ENCODE results near the gene KRTAP10-4.
"Not testable (repeated sequence)": the region's sequence is repeated elsewhere in the genome, so short reads cannot be mapped to it uniquely, and the experiment has no call there.

The KRTAP10-4 gene

GRCh38 chr21:44598061-44598460 is 24.5 kb downstream of the KRTAP10-4 start:
- no peak for DNase-seq (ENCODE audit: low read depth in 2 of 2)

- DNase-seq (ENCODE audit: low read depth in 2 of 2), result no peak
Measured at GRCh38 chr21:44599264-44600029, 25.9 kb downstream of the KRTAP10-4 start.

- DNase-seq (ENCODE audit: low read depth in 2 of 2), result not testable (repeated sequence)
Measured at GRCh38 chr21:44600118-44600978, 26.8 kb downstream of the KRTAP10-4 start, which contains the start of gene KRTAP10-7. TSS of gene KRTAP10-7 (plus strand) at chr21:44600597. CDS start at chr21:44600622, 25 bp downstream.

- not testable (repeated sequence) for DNase-seq (ENCODE audit: low read depth in 2 of 2)
Measured at GRCh38 chr21:44601091-44601490, 27.6 kb downstream of the KRTAP10-4 start.

DNA sequence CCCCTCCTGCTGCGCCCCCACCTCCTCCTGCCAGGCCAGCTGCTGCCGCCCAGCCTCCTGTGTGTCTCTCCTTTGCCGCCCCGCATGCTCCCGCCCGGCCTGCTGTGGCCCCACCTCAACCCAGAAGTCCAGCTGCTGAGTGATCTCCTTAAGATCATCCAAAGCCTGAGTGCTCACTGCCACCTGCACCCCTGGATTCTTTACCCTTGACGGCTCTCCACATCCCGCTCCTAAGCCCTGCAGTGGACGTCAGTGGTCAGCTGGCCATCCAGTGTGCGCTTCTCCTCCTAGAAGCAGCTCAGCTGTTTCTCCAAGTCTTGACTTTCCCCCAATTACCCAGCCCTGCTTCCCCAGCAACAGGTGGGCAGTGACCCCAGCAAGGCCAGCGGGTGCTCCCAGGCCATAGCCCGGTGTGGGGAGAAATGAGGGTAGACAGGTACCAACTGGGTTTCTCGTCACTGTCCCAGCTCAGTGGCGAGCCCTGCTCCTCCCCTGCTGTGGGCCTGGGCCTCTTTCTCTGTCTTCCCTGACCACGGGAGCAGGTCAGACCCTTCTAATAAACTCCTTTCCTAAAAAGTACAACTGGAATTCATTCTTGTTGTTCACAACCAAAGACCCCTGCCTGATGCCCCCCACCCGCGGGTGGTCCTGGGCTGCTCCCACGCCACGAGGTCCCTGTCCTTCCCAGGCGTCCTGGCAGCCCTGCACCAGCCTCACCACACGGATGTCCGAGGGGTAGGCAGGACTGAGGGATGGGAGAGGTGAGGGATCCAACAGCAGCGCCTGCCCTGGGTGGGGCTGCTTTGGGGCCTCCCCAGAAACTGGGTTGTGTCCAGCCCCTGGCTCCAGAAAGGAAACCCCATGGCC is 28.3 kb downstream of the KRTAP10-4 start:
- DNase-seq (ENCODE audit: low read depth in 2 of 2), result no peak

DNA sequence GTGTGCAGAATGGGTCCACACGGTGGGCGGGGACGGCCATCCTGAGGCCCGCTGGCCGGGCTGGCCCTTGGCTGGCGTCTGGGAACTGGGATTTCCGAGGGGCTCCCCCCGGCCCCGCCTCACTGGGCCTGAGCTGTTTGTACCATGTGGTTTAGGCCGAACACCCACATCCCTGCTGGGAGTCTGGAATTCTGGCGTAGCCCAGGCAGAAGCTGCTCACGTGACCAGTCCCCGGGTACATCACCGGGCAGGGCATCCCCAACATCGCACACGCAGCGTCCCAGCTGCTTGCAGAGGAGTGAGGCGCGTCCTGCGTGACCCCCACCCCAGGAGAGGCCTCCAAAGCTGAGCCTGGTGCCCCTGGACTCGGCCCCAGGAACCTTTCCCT is 28.9 kb downstream of the KRTAP10-4 start:
- DNase-seq (ENCODE audit: low read depth in 2 of 2), result no peak

GRCh38 chr21:44603109-44603875 is 29.8 kb downstream of the KRTAP10-4 start:
- DNase-seq (ENCODE audit: low read depth in 2 of 2), result no peak

- DNase-seq (ENCODE audit: low read depth in 2 of 2), result no peak
Measured at GRCh38 chr21:44603911-44604310, 30.4 kb downstream of the KRTAP10-4 start.

DNA sequence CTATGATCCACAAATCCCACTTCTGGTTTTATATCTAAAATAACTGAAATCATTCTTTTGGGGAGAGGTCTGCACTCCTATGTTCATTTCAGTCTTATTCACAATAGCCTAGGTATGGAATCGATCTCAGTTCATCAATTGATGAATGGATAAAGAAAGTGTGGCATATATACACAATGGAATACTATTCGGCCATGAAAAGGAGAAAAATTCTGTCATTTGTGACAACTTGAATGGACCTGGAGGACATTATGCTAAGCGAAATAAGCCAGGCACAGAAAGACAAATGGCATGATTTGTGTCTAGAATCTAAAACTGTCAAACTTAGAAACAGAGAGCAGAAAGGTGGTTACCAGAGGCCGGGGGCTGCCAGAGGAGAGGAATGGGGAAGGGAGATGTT is 33.0 kb downstream of the KRTAP10-4 start:
- no peak for DNase-seq (ENCODE audit: low read depth in 2 of 2)

- DNase-seq (ENCODE audit: low read depth in 2 of 2), result no peak
Measured at GRCh38 chr21:44609193-44609592, 35.7 kb downstream of the KRTAP10-4 start.

- DNase-seq (ENCODE audit: low read depth in 2 of 2), result not testable (repeated sequence)
Measured at GRCh38 chr21:44610157-44610843, 36.8 kb downstream of the KRTAP10-4 start.

DNA sequence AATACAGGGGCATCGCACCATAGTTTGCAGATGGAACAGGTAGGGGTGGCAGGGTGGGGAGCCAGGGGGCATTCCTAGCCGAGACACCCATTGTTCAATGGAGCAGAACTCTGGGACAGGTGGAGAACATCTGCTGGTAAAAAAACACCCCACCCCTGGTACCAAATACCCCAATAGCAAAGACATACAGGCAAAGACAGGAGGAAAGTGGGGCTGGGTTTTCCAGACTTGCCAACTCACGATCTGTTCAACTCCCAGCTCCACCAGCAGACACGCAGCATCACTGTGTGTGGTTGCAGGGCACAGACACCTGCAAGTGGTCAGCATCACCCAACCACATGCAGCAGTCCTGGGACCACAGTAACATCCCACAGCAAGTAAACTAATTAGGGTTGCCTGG is 38.0 kb downstream of the KRTAP10-4 start:
- DNase-seq (ENCODE audit: low read depth in 2 of 2), result no peak

DNA sequence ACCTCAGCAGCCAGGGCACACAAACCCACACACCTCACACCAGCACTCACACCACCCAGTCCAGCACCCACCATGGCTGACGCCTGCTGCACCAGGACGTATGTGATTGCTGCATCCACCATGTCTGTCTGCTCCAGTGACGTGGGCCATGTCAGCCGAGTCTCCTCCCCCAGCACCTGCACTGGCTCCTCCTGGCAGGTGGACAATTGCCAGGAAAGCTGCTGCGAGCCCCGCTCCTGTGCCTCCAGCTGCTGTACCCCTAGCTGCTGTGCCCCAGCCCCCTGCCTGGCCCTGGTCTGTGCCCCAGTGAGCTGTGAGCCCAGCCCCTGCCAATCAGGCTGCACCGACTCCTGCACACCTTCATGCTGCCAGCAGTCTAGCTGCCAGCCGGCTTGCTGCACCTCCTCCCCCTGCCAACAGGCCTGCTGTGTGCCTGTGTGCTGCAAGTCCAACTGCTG is 38.5 kb downstream of the KRTAP10-4 start, which contains the start of gene KRTAP10-8:
Gene KRTAP10-8 (plus strand): TSS at position 51 of the 458 bp plus-strand sequence. CDS start 22 bp downstream, at position 73.
- no peak for DNase-seq (ENCODE audit: low read depth in 2 of 2)

- no peak for DNase-seq (ENCODE audit: low read depth in 2 of 2)
Measured at GRCh38 chr21:44612669-44613229, 39.2 kb downstream of the KRTAP10-4 start.

DNA sequence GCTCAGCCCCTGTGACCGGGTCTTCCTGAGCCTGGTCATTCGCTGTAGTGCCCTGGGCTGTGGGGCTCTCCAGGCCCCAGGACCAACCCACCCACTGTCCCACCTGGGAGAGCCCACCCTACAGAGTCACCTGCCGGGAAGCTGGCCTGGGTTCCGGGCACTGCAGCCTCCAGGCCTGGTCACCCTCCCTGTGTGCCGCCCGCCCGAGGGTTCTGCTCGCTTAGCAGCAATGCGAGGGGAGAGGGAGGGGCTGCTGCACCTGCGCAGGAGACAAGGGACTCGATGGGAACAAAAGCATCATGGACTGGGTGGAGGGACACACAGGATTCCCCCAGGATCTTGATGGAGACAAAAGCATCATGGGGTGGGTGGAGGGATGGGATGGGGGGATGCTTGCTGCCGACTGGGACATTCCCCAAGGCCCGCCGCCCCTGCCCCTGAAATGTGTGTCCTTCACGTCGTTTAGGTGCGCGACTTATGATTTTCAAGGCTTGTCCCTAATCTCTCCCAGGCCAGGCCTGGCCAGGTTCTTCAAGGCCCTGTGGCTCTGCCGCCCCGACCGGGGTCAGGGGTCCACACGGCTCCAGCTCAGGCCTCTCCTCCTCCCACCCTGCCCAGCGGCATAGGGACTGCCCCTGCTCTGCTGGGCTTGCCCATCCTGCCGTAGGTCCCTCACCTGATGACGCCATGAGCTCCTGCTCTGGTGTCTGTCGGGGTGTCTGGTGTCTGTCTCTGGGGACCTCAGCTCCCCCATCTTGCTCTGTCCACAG is 40.0 kb downstream of the KRTAP10-4 start:
- DNase-seq (ENCODE audit: low read depth in 2 of 2), result no peak

- DNase-seq (ENCODE audit: low read depth in 2 of 2), result no peak
Measured at GRCh38 chr21:44614161-44614631, 40.7 kb downstream of the KRTAP10-4 start.

- DNase-seq (ENCODE audit: low read depth in 2 of 2), result no peak
Measured at GRCh38 chr21:44614961-44615391, 41.4 kb downstream of the KRTAP10-4 start.

DNA sequence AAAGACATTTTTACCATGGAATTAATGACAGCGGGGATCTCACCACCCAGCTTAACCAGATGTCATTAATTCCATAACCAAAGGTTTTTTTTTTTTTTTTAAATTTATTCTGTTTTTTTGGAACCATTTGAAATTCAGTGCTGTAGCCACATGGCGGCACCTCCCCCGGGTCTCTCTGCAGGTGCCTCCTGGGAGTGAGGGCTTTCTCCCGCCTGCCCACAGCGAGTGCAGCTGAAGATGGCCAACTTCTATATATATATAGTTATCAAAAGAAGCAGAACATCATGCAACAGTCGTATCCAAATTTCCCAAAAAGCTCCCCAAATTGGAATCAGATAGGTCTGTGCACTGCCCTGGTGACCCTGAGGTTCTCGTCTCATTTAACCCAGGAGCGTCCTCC is 41.9 kb downstream of the KRTAP10-4 start:
- DNase-seq (ENCODE audit: low read depth in 2 of 2), result no peak

All from stimulated activated CD8-positive, alpha-beta memory T cell treated with anti-CD3 and anti-CD28 coated beads, Interleukin-15, amount 100 ng/mL, for 48 hours (primary cell).